Central memory CD8-positive, alpha-beta T cell (primary cell): ENCODE data around the gene PHC2.
A peak's percentile ranks its signal among the peaks of the same experiment; 100 is the strongest.

ENCODE experiments used
- ATAC-seq: fragments of 150-1000 bp; cut with Tn5 transposase; replicated peaks from 2 replicates; pipeline ENCODE4 v1.10.0; 2022; ENCODE audit warnings: mild to moderate bottlenecking, moderate FRiP score, moderate number of reproducible peaks; ENCODE audit not compliant: poor library complexity, severe bottlenecking; ENCODE audit errors: extremely low read depth
- DNase-seq, 2 donors: peaks; one replicate each; pipeline ENCODE4 v3.0.0; 2021; ENCODE audit warnings: low spot score in 2 of 2
- H3K27ac Mint-ChIP-seq: one replicate; pipeline ENCODE4 v1.8.0; 2022; ENCODE audit warnings: low read depth, mild to moderate bottlenecking, moderate library complexity, mixed read lengths
- H3K27me3 Mint-ChIP-seq: one replicate; pipeline ENCODE4 v1.8.0; 2022; ENCODE audit warnings: mixed read lengths
- H3K36me3 Mint-ChIP-seq: one replicate; pipeline ENCODE4 v1.8.0; 2022; ENCODE audit warnings: mild to moderate bottlenecking, moderate library complexity, mixed read lengths; ENCODE audit not compliant: insufficient read depth
- H3K4me1 Mint-ChIP-seq: one replicate; pipeline ENCODE4 v1.8.0; 2022; ENCODE audit warnings: mixed read lengths
- H3K4me3 Mint-ChIP-seq: one replicate; pipeline ENCODE4 v1.8.0; 2022; ENCODE audit warnings: mild to moderate bottlenecking, moderate library complexity, mixed read lengths
- H3K9me3 Mint-ChIP-seq: one replicate; pipeline ENCODE4 v1.8.0; 2022; ENCODE audit warnings: mixed read lengths

PHC2 gene, protein sequence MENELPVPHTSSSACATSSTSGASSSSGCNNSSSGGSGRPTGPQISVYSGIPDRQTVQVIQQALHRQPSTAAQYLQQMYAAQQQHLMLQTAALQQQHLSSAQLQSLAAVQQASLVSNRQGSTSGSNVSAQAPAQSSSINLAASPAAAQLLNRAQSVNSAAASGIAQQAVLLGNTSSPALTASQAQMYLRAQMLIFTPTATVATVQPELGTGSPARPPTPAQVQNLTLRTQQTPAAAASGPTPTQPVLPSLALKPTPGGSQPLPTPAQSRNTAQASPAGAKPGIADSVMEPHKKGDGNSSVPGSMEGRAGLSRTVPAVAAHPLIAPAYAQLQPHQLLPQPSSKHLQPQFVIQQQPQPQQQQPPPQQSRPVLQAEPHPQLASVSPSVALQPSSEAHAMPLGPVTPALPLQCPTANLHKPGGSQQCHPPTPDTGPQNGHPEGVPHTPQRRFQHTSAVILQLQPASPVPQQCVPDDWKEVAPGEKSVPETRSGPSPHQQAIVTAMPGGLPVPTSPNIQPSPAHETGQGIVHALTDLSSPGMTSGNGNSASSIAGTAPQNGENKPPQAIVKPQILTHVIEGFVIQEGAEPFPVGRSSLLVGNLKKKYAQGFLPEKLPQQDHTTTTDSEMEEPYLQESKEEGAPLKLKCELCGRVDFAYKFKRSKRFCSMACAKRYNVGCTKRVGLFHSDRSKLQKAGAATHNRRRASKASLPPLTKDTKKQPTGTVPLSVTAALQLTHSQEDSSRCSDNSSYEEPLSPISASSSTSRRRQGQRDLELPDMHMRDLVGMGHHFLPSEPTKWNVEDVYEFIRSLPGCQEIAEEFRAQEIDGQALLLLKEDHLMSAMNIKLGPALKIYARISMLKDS

GRCh38 chr1:33430692-33431593 lies at the start of gene PHC2:
TSS of gene PHC2 (minus strand) at chr1:33431095. CDS start at chr1:33375539, 55,556 bp downstream.
- no peaks in the 10 kb centered on the region for H3K9me3 Mint-ChIP-seq
- peak; percentile 95 for ATAC-seq

GRCh38 chr1:33477451-33477850 lies 46.6 kb upstream of the PHC2 start:
- H3K27me3 Mint-ChIP-seq: no peaks in the 10 kb centered on the region
- H3K4me3 Mint-ChIP-seq: no peak overlapping the region
- H3K27ac Mint-ChIP-seq: no peak overlapping the region
- DNase-seq (no peak), ATAC-seq (no peak)
- H3K36me3 Mint-ChIP-seq: no peaks in the 10 kb centered on the region
- no peaks in the 10 kb centered on the region for H3K9me3 Mint-ChIP-seq
- H3K4me1 Mint-ChIP-seq: peaks cover 28% of the 10 kb centered on the region

More at GRCh38 chr1:33430692-33431593, at the start of gene PHC2:
- H3K36me3 Mint-ChIP-seq: no peaks in the 10 kb centered on the region
- peak within 1 kb of the TSS; percentile 61 for H3K4me3 Mint-ChIP-seq
- H3K4me1 Mint-ChIP-seq: no peaks in the 10 kb centered on the region
- peaks cover 6% of the 10 kb centered on the region for H3K27me3 Mint-ChIP-seq
- no peak within 1 kb of the TSS for H3K27ac Mint-ChIP-seq
- peak; percentile 77 to 87 for DNase-seq

GRCh38 chr1:33473900-33474299 lies 43.0 kb upstream of the PHC2 start:
- H3K4me3 Mint-ChIP-seq: peak overlapping the region; percentile 81
- no peaks in the 10 kb centered on the region for H3K9me3 Mint-ChIP-seq
- H3K27ac Mint-ChIP-seq: peak overlapping the region; percentile 87
- no peaks in the 10 kb centered on the region for H3K27me3 Mint-ChIP-seq
- ATAC-seq (no peak), DNase-seq (no peak)
- H3K4me1 Mint-ChIP-seq: peaks cover 33% of the 10 kb centered on the region
- no peaks in the 10 kb centered on the region for H3K36me3 Mint-ChIP-seq

DNA sequence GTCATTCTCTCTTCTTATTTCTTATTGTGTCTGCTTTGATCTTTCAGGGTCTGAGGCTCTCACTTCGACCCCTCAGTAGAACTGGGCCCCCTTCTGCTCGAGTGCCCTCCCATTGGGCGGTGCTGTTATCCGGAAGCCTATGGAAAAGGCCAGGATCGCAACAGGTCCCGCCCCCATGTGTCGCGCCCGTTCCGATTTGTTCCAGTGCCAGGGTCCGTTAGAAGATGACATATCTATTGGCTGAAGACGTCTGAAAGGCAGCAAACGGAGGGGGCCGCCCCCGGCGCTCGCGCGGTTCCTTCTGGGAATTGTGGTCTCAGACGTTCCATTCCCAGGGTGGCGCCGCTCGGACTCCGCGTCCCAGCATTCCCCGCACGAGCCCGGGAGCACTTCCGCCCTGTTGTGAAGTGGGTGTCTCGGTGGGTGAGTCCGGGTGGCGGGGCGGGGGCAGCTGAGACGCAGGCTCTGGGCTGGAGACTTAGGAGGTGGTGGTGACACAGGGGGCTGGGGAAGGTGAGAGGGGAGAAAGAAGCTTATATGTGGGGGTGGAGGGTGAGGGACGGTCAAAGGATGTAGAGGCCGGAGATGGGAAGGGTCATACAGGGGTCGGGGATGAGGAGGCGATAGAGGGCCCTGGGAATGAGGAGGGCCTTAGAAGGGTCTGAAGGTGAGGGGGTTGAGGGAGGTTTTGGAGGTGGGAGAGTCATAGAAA lies 41.5 kb upstream of the PHC2 start, which contains the start of gene ZSCAN20:
TSS of gene ZSCAN20 (plus strand) at position 377 of the 712 bp plus-strand sequence. CDS start 6,644 bp downstream, outside the sequence.
- no peaks in the 10 kb centered on the region for H3K9me3 Mint-ChIP-seq
- peak; percentile 98 for ATAC-seq
- H3K4me1 Mint-ChIP-seq: peaks cover 26% of the 10 kb centered on the region
- H3K4me3 Mint-ChIP-seq: peak within 1 kb of the TSS; percentile 81
- H3K36me3 Mint-ChIP-seq: no peaks in the 10 kb centered on the region
- DNase-seq: peak; percentile 63 to 68
- H3K27ac Mint-ChIP-seq: peak within 1 kb of the TSS; percentile 87
- no peaks in the 10 kb centered on the region for H3K27me3 Mint-ChIP-seq

DNA sequence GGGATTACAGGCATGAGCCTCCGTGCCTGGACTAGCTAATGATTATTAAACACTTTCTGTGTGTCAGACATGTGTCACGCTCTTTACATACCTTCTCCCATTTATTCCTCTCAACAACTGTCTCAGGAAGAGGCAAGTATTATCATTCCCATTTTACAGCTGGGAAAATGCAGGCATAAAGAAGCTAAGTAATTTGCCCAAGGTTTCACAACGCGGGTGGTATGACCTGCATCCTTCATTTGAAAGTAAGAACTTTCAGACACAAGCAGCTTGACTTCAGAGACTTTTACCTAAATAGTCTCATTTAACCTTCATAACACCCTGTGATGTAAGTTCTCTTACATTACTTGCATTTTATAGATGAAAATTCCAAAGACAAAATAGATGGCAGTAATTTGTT lies 40.5 kb upstream of the PHC2 start:
- Mint-ChIP-seq H3K4me3 (no peak overlapping the region), H3K27ac (no peak overlapping the region), H3K9me3 (no peaks in the 10 kb centered on the region), H3K4me1 (peaks cover 26% of the 10 kb centered on the region), H3K27me3 (no peaks in the 10 kb centered on the region), H3K36me3 (no peaks in the 10 kb centered on the region)
- DNase-seq (no peak), ATAC-seq (no peak)

DNA sequence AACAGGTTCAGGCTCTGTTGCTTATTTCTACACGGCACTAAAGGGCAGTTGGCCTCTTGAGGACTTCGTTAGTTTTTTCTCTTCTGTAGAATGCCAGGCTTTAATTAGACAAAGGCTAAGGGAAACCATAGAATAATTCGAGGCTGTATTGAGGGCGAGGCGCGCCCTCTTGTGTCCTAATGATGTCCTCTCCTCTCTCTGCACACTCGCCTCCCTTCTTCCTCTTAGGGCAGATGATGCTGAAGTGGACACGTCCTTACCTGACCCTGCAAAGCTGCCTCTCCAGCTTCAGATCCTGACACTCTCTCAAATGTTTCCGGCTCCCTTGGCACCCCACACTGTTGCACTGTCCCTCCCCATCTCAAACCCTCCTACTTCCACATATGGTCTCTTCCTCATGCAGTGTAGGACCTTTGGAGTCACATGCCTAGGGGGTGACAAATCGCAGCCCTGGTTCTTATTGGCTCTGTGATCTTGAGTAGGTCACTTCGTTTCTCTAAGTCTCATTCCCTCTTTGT lies 39.7 kb upstream of the PHC2 start:
- H3K4me3 Mint-ChIP-seq: peak overlapping the region; percentile 6
- DNase-seq: peak; percentile 21 to 25

DNA sequence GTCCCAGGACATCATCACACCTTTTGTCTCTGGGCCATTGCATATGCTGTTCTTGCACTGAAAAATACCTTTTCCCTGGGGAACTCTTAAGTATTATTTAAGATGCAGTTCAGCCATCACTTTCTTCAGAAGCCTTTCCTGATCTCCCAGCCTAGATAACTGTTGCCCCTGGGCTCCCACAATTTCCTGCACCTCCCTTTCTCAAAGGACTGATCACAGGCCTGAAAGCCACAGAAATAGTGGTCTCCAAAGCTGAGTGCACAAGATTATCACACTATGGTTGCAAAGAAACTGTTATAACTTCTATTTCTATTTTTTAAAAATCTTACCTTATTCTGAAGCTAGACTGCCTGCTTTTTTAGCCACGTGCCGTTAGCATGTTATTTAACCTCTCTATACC lies 38.8 kb upstream of the PHC2 start:
- DNase-seq: no peak
- peaks cover 26% of the 10 kb centered on the region for H3K4me1 Mint-ChIP-seq

More for the DNA sequence above, 39.7 kb upstream of the PHC2 start:
- Mint-ChIP-seq H3K27me3 (no peaks in the 10 kb centered on the region), H3K4me1 (peaks cover 26% of the 10 kb centered on the region), H3K27ac (no peak overlapping the region), H3K36me3 (no peaks in the 10 kb centered on the region), H3K9me3 (no peaks in the 10 kb centered on the region)
- ATAC-seq: peak; percentile 29

GRCh38 chr1:33468967-33469366 lies 38.1 kb upstream of the PHC2 start:
- Mint-ChIP-seq H3K4me1 (peaks cover 26% of the 10 kb centered on the region), H3K4me3 (no peak overlapping the region), H3K9me3 (no peaks in the 10 kb centered on the region), H3K27me3 (no peaks in the 10 kb centered on the region), H3K36me3 (no peaks in the 10 kb centered on the region), H3K27ac (no peak overlapping the region)
- ATAC-seq (no peak), DNase-seq (no peak)

More for the DNA sequence above, 38.8 kb upstream of the PHC2 start:
- H3K9me3 Mint-ChIP-seq: no peaks in the 10 kb centered on the region
- H3K27me3 Mint-ChIP-seq: no peaks in the 10 kb centered on the region
- no peaks in the 10 kb centered on the region for H3K36me3 Mint-ChIP-seq
- H3K4me3 Mint-ChIP-seq: no peak overlapping the region
- no peak overlapping the region for H3K27ac Mint-ChIP-seq
- ATAC-seq: no peak

DNA sequence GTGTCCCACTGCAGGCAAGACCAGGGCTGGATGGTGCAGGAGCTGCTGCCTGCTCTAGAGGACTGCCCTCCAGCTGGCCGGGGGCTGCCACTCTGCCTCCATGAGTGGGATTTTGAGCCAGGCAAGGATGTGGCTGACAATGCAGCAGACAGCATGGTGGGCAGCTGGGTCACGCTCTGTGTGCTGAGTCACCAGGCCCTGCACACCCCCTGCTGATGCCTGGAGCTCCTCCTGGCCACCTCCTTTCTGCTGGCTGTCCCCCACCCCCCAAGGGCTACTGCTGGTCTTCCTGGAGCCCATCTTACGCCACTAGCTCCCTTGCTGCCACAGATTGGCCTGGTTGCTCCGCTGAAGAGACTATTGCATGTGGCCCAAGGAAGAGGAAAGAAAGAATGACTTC lies 37.6 kb upstream of the PHC2 start:
- no peak for DNase-seq
- Mint-ChIP-seq H3K4me3 (no peak overlapping the region), H3K36me3 (no peaks in the 10 kb centered on the region), H3K9me3 (no peaks in the 10 kb centered on the region), H3K27me3 (no peaks in the 10 kb centered on the region), H3K4me1 (peaks cover 23% of the 10 kb centered on the region), H3K27ac (no peak overlapping the region)
- no peak for ATAC-seq

- DNase-seq (no peak), ATAC-seq (no peak)
- H3K27me3 Mint-ChIP-seq: no peaks in the 10 kb centered on the region
- no peaks in the 10 kb centered on the region for H3K9me3 Mint-ChIP-seq
- H3K4me1 Mint-ChIP-seq: peaks cover 17% of the 10 kb centered on the region
- H3K27ac Mint-ChIP-seq: no peak overlapping the region
- H3K4me3 Mint-ChIP-seq: no peak overlapping the region
- H3K36me3 Mint-ChIP-seq: no peaks in the 10 kb centered on the region
Measured at GRCh38 chr1:33468011-33468410, 37.1 kb upstream of the PHC2 start.

DNA sequence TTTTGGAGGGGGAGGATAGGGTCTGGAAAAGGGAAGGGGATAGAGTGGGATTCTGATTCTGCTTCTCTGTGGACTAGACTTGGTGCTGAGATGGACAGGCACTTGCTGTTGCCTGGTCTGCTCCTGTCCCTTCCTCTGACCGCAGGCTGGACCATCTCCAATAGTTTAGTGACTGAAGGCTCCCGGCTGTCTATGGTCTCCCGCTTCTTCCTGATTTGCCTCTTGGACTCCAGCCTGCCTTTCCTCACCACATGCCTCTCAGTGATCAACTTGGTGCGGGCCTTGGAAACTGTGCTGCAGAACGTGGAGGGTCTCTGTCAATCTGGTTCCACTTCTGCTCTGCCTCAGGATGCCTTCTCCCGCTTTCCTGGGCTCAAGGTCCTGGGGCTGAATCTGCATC lies 35.3 kb upstream of the PHC2 start:
- H3K9me3 Mint-ChIP-seq: no peaks in the 10 kb centered on the region
- no peak overlapping the region for H3K4me3 Mint-ChIP-seq
- H3K27ac Mint-ChIP-seq: no peak overlapping the region
- no peaks in the 10 kb centered on the region for H3K27me3 Mint-ChIP-seq
- DNase-seq (no peak), ATAC-seq (no peak)
- peaks cover 2% of the 10 kb centered on the region for H3K36me3 Mint-ChIP-seq
- peaks cover 6% of the 10 kb centered on the region for H3K4me1 Mint-ChIP-seq
